NCI-H510A (cell line): ENCODE measurements around the gene GRM8.
"Not testable (repeated sequence)": the region's sequence is repeated elsewhere in the genome, so short reads cannot be mapped to it uniquely, and the experiment has no call there.

Source experiments
- DNase-seq: peaks from one replicate; lab custom pipeline; 2025; lab: John Stamatoyannopoulos, UW

GRM8 gene

GRCh38 chr7:127029823-127030222 lies 222.9 kb downstream of the GRM8 start:
- DNase-seq, result no peak

DNA sequence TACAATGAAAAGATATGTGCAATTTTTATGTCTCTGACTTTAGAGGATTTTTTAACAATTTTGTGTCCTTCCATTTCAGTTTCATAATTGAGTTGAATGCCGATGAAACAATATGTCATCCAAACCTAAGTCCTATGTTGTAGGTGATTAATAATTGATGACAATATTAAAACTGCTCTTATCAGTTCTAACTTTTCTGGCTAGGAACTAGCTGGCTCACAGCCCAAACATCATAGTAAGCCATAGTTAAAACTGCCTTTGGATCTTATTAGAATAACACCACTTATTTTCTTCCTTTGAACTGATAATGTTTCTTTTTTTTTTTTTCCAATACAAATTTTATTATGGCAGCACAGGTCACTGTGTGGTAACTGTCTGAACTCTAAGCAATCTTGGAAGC lies 230.9 kb downstream of the GRM8 start:
- DNase-seq, result no peak

DNA sequence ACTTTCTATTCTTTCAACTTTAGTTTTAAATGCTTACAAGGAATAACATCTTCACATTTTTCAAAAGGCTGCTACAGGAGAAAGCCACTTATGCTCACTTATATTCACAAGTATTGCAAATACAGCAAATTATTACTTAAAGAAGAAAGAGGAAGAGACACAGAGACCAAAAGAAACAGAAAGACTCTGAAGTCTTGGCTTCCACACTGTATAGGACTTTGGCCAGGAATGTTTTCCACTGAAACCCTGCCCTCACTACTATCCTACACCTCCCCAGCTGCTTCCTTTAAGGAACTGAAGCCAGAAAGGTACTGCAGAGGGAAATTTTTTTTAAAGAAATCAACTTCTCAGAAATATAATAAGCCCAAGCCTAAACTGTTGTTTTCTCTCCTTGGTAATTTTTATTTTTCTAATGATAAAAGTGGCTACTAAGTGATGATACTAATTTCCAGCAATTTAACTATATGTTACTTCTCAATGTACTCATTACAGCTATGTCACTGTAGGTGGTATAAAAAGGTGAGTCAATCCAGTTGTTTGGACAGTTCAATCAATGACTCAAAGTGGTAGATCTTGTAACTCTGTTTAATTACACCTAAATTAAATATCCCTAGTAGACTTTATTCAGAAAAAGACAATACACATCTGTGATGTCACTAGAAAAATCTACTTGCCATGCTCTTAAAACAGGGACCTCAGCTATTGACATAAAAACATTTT lies 231.6 kb downstream of the GRM8 start:
- DNase-seq, result no peak

DNA sequence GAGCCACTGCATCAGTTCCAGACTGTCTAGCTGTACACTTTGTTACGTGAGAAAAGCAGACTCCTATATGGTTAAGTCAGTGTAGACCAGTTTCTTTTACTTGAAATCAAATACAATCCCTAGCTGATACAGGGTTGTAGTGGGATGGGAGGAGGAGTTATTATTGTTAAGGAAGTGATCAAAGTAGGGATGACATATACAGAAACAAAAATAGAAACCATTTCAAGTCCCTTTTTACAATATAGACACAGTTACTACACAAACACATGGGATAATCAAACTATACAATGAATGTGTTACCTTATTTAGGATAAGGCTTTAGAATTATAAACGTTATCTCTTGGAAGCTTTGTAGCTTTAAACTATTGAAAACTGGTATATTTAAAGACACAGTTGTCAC lies 233.9 kb downstream of the GRM8 start:
- no peak for DNase-seq

DNA sequence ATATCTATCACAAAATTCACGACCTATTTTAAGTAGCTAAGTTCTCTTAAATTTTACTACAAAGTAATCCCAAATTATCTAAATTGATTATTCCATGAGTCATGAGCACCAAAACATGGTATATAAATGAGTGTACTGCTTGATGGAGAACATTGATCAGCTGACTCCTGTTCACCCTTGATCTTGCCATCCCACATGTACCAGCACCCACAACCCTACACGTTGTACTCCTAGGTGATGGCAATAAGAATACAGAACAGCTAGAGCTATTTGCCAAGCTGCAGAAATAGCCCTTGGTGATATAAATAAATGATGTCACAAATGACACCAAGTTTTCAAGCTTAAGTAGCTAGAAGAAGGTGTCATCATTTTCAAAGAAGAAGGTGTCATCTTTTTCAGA lies 235.5 kb downstream of the GRM8 start:
- DNase-seq, result no peak

DNA sequence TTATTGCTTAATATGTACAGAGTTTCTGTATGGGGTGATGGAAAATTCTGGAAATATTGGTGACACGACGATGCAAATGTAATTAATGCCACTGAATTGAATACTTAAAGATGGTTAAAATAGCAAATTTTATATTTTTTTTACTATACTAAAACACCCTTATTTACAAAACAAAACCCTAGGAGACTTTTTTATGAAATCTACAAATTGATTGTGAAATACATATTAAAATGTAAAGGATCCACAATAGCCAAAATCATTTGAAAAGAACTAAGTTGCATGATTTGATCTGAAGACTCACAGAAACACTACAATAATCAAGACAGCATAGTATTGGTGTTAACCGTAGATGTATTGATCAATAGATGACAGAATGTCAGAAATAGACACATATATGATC lies 252.0 kb downstream of the GRM8 start:
- DNase-seq, result no peak

DNA sequence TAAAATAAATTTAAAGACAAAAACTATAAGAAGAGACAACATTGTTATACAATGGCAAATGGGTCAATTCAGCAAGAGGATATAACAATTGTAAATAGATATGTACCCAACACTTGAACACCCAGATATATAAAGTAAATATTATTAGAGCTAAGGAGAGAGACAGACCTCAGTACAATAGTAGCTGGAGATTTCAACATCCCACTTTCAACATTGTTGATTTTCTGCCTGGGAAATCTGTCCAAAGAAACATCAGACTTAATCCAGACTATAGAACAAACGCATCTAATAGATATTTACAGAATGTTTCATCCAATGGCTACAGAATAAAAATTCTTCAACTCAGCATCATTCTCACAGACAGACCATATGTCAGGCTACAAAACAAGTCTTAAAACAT lies 256.1 kb downstream of the GRM8 start:
- DNase-seq, result no peak

GRCh38 chr7:126993626-126994213 lies 259.0 kb downstream of the GRM8 start:
- DNase-seq, result no peak

- DNase-seq, result no peak
Measured at GRCh38 chr7:126988022-126988421, 264.7 kb downstream of the GRM8 start.

DNA sequence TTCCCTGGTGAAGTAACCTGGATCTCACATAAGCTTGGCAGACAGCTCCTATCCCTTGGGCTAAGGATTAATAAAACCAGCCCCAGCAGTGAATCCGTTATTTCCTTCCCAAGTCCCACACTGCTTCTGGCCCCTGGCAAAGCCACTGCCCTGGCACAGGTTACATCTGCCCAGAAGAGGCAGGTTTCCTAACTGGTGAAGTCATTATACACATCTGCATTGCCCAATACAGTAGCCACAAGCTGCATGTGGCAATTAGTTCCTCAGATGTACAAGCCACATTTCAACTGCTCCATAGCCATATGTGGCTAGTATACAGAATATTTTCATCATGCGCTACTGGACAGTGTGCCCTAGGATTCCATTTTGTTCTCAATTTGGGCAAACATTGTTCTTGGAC lies 273.0 kb downstream of the GRM8 start:
- DNase-seq, result no peak

DNA sequence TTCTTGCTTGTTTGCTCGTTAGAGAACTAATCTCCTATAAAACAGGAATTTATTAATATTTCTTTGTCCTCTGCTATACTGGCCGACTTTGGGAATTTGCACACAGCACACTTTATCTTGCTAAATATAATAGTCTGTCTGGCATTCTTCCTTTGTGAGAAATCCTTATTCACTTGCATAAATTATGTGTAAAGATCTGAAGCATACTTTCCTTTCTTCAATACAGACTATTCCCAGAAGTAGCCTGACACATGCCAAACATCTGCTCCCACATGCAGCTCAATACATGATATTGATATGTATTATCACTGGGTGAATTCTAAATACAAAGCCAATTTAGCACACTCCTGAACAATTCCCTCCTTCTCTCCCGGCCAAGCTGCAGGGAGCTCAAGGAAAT lies 273.9 kb downstream of the GRM8 start:
- DNase-seq, result no peak

- no peak for DNase-seq
Measured at GRCh38 chr7:126973066-126973465, 279.7 kb downstream of the GRM8 start.

DNA sequence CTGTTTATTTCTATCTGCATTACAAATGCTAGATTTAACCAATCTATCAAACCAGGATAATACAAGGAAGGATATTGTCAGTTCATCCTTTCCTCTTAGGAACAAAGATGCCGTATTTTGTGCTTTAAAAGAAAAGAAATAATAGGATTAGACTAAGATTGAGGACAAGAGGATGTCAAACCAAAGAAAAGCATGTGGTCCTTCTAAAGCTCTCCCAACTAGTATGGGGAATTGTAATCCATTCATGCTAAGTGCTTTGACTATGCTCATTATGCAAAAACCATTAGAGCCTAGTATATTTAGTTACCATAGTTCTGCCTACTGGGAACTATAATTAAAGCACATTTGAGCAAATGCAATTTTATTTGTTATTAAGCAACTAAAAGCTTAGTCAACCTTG lies 280.2 kb downstream of the GRM8 start:
- no peak for DNase-seq

- DNase-seq, result no peak
Measured at GRCh38 chr7:126959649-126960048, 293.1 kb downstream of the GRM8 start.

- no peak for DNase-seq
Measured at GRCh38 chr7:126958367-126958766, 294.4 kb downstream of the GRM8 start.

GRCh38 chr7:126957443-126957842 lies 295.3 kb downstream of the GRM8 start:
- DNase-seq, result no peak

DNA sequence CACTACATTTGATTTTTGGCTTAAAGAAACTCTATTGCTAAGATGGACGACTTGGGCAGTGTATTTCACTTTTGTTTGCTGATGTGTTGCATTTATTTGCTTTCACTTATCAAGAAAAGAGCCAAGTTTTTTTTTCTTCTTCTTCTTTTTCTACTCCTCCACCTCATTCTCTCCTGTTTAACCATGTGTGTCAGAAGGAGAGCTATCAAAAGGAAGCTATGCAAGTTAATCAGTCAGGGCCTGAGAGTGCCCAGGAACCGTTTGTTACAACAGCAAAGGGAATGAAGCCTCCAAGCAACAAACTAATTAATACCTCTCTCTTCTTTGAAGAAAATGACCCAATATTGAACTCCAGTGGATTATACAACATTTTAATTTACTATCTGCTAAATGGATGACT lies 299.3 kb downstream of the GRM8 start:
- no peak for DNase-seq

GRCh38 chr7:126948664-126949063 lies 304.1 kb downstream of the GRM8 start:
- DNase-seq, result no peak

GRCh38 chr7:126940723-126941307 lies 311.9 kb downstream of the GRM8 start:
- DNase-seq, result no peak

- DNase-seq, result no peak
Measured at GRCh38 chr7:126937171-126937570, 315.6 kb downstream of the GRM8 start.

GRCh38 chr7:126931581-126931980 lies 321.2 kb downstream of the GRM8 start:
- DNase-seq, result no peak

DNA sequence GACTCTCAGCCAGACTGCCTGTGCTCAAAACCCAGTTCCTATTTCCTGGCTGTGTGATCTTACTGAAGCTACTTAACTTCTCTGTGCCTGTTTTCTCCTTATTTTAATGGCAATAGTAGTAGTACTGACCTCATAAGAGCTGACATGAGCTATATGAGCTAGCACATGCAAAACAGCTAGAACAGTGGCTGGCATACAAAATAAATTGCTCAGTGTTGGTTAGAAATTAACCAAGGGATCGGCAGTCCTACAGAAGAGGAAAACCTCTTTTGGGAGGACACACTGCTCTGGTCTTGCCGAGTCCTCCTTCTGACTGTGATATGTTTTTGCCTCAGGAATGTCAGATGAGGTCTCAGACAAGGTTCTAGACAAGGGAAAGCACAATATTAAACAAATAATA lies 322.6 kb downstream of the GRM8 start:
- DNase-seq, result no peak

GRCh38 chr7:126924477-126924876 lies 328.3 kb downstream of the GRM8 start:
- DNase-seq, result no peak

GRCh38 chr7:126911627-126912026 lies 341.1 kb downstream of the GRM8 start:
- DNase-seq, result not testable (repeated sequence)
